A549 (cell line): ENCODE results near the gene SOD1. TPM values are rescaled to one million over a fixed set of nuclear protein-coding genes. Genes with fewer than 3 reads are reported as not detected.

Experiments used
- ATAC-seq, 2 experiments: fragments of 200-7000 bp in 1 of 2; fragments of >200 bp in 1 of 2; cut with Nextera tagmentation in 1 of 2; cut with Tn5 transposase in 1 of 2; 3 replicates each; pipeline versions ENCODE4 v1.8.0 to v1.9.1; 2018 to 2020; ENCODE audit warnings: mild to moderate bottlenecking in 1 of 2, moderate library complexity in 1 of 2
- CTCF ChIA-PET: fragments of 300-600 bp; sonication (Branson Sonifier 250); formaldehyde crosslinking; extraction: SDS; loops from one replicate; lab custom pipeline; 2021; ENCODE audit warnings: antibody characterized with exemption, inconsistent platforms; lab: Yijun Ruan, JAX
- POLR2A ChIA-PET: fragments of 350-600 bp; formaldehyde crosslinking; extraction: SDS; loops from one replicate; lab custom pipeline; 2021; ENCODE audit warnings: antibody characterized with exemption, inconsistent platforms; lab: Yijun Ruan, JAX
- DNase-seq, 2 experiments: peaks; one replicate each; pipeline versions ENCODE4 v3.0.0 to v3.0.0-alpha.2; 2011 to 2016; ENCODE audit warnings: low read depth in 1 of 2, low spot score in 1 of 2
- FAIRE-seq: peaks from 2 replicates; lab custom pipeline; 2011; peaks lifted over from hg19 to GRCh38; lab: Jason Lieb, UNC
- H3K27ac ChIP-seq, 2 experiments: fragments of >200 bp; sonication (Bioruptor Twin); formaldehyde crosslinking; 3 replicates each; pipeline ENCODE4 v1.5.1; 2016 to 2017
- H3K4me1 ChIP-seq: fragments of >200 bp; sonication (Bioruptor Twin); formaldehyde crosslinking; 3 replicates; pipeline ENCODE4 v1.6.1; 2016
- H3K4me2 ChIP-seq: fragments of >200 bp; sonication (Bioruptor Twin); formaldehyde crosslinking; 3 replicates; pipeline ENCODE4 v1.6.1; 2016
- H3K4me3 ChIP-seq: fragments of >200 bp; sonication (Bioruptor Twin); formaldehyde crosslinking; 3 replicates; pipeline ENCODE4 v1.5.1; 2016
- H3K9me3 ChIP-seq: fragments of >200 bp; sonication (Bioruptor Twin); formaldehyde crosslinking; 3 replicates; pipeline ENCODE4 v1.6.1; 2016
- ATOH8 ChIP-seq: fragments of 250-450 bp; sonication (Bioruptor Pico); IDR thresholded peaks from 2 replicates; pipeline ENCODE4 v1.5.0; 2020; ENCODE audit warnings: low read depth, mild to moderate bottlenecking, moderate library complexity
- CEBPB ChIP-seq, 2 experiments: fragments of >200 bp in 1 of 2; sonication (Bioruptor Twin) in 1 of 2; formaldehyde crosslinking in 1 of 2; IDR thresholded peaks; 2 replicates each; pipeline ENCODE4 v1.6.1; 2012 to 2016
- CHD4 ChIP-seq: fragments of 200-600 bp; sonication (generic); IDR thresholded peaks from 2 replicates; pipeline ENCODE4 v1.6.1; 2016; ENCODE audit warnings: antibody characterized with exemption, mild to moderate bottlenecking, borderline replicate concordance
- CTCF ChIP-seq: fragments of >200 bp; sonication (Bioruptor Twin); formaldehyde crosslinking; IDR thresholded peaks from 3 replicates; pipeline ENCODE4 v1.5.1; 2016
- EP300 ChIP-seq, 2 experiments: fragments of >200 bp; sonication (Bioruptor Twin); formaldehyde crosslinking; IDR thresholded peaks; 2 replicates in 1 of 2; 3 replicates in 1 of 2; pipeline ENCODE4 v1.6.1; 2016 to 2017
- HDAC2 ChIP-seq: fragments of 200-600 bp; sonication (generic); IDR thresholded peaks from 2 replicates; pipeline ENCODE4 v1.6.1; 2016
- HES2 ChIP-seq: fragments of >200 bp; sonication (Bioruptor Twin); formaldehyde crosslinking; IDR thresholded peaks from 2 replicates; pipeline ENCODE4 v1.6.1; 2016
- HOXB13 ChIP-seq: fragments of 250-450 bp; sonication (Bioruptor Pico); IDR thresholded peaks from 2 replicates; pipeline ENCODE4 v1.5.0; 2020; ENCODE audit warnings: low read depth, mild to moderate bottlenecking, moderate library complexity
- MAZ ChIP-seq: fragments of 150-350 bp; IDR thresholded peaks from 2 replicates; pipeline ENCODE4 v1.6.1; 2014; ENCODE audit warnings: antibody characterized with exemption, low read depth, low read length, borderline replicate concordance
- MYC ChIP-seq: IDR thresholded peaks from 2 replicates; pipeline ENCODE4 v1.6.1; 2012; ENCODE audit warnings: mild to moderate bottlenecking, inconsistent platforms, low read length, improper control_type of control experiment, borderline replicate concordance
- PHF8 ChIP-seq: fragments of 200-600 bp; sonication (generic); IDR thresholded peaks from 2 replicates; pipeline ENCODE4 v1.6.1; 2016; ENCODE audit warnings: low read depth, mild to moderate bottlenecking, antibody characterized with exemption, moderate library complexity, borderline replicate concordance
- POLR2AphosphoS2 ChIP-seq: conservative IDR thresholded peaks from 2 replicates; pipeline ENCODE4 v1.6.1; 2012; ENCODE audit warnings: low read length, improper control_type of control experiment, inconsistent platforms
- RARB ChIP-seq: fragments of 250-450 bp; sonication (Bioruptor Pico); IDR thresholded peaks from 2 replicates; pipeline ENCODE4 v1.8.0; 2021; ENCODE audit warnings: mild to moderate bottlenecking, moderate library complexity
- RCOR1 ChIP-seq: fragments of 150-350 bp; IDR thresholded peaks from 2 replicates; pipeline ENCODE4 v1.6.1; 2014; ENCODE audit warnings: antibody characterized with exemption, low read length, low read depth
- REST ChIP-seq: fragments of 200-600 bp; sonication (generic); IDR thresholded peaks from 2 replicates; pipeline ENCODE4 v1.6.1; 2016; ENCODE audit warnings: antibody characterized with exemption, mild to moderate bottlenecking, moderate library complexity
- RNF2 ChIP-seq: fragments of 200-600 bp; sonication (generic); IDR thresholded peaks from 2 replicates; pipeline ENCODE4 v1.6.1; 2016; ENCODE audit warnings: low read depth, mild to moderate bottlenecking, antibody characterized with exemption, moderate library complexity, borderline replicate concordance
- SREBF2 ChIP-seq: fragments of 450-650 bp; IDR thresholded peaks from 2 replicates; pipeline ENCODE4 v1.6.1; 2014; ENCODE audit warnings: mild to moderate bottlenecking, moderate library complexity
- TP53 ChIP-seq: fragments of 250-450 bp; sonication (Bioruptor Pico); IDR thresholded peaks from 2 replicates; pipeline ENCODE4 v1.5.0; 2021; ENCODE audit warnings: mild to moderate bottlenecking, moderate library complexity
- ZFP36 ChIP-seq: fragments of 450-650 bp; IDR thresholded peaks from 2 replicates; pipeline ENCODE4 v1.6.1; 2014; ENCODE audit warnings: borderline replicate concordance; ENCODE audit not compliant: partially characterized antibody
- ZNF302 ChIP-seq: fragments of 250-450 bp; sonication (Bioruptor Pico); IDR thresholded peaks from 2 replicates; pipeline ENCODE4 v1.9.0; 2021; ENCODE audit warnings: inconsistent platforms, mild to moderate bottlenecking, moderate library complexity
- ZSCAN20 ChIP-seq: fragments of 250-450 bp; sonication (Bioruptor Pico); IDR thresholded peaks from 2 replicates; pipeline ENCODE4 v1.8.0; 2022; ENCODE audit warnings: mild to moderate bottlenecking, moderate library complexity
- WGBS: methylation state at CpG from one replicate; pipeline ENCODE4 v1.1.6; 2017; ENCODE audit errors: missing lambda C conversion rate; 5-methylcytosine and 5-hydroxymethylcytosine counted together
- polyA plus RNA-seq, 4 experiments: library from polyadenylated mRNA; depleted of rRNA in 3 of 4; stranded (reverse); fragments of >200 nt; fragmentation: RNase III in 1 of 4; extraction: RNeasy Plus Mini Kit Qiagen cat#74134 plus additional on column Dnase treatment in 1 of 4; gene quantifications; 2 replicates in 3 of 4; 3 replicates in 1 of 4; pipeline ENCODE4 v1.2.3, GENCODE V29; 2011 to 2017

Gene SOD1
- polyA plus RNA-seq, 2 of the 4 experiments (the other 2 are of a cell fraction) = 488 to 551 TPM

GRCh38 chr21:31677047-31677446 lies 17.6 kb downstream of the SOD1 start:
- TF ChIP-seq ATOH8 (CRISPR knock-in tag) (no peak), TP53 (no peak), ZFP36 (no peak), PHF8 (no peak), MAZ (no peak), CTCF (no peak), SREBF2 (no peak), POLR2AphosphoS2 (no peak), HES2 (no peak), HOXB13 (CRISPR knock-in tag) (no peak), ZSCAN20 (CRISPR knock-in tag) (no peak), REST (no peak)

GRCh38 chr21:31678478-31678877 lies 19.0 kb downstream of the SOD1 start:
- H3K9me3 ChIP-seq = no peaks in the 10 kb centered on the region

More at GRCh38 chr21:31677047-31677446, 17.6 kb downstream of the SOD1 start:
- Histone ChIP-seq H3K27ac (no peak overlapping the region), H3K4me1 (no peaks in the 10 kb centered on the region), H3K4me3 (no peak overlapping the region), H3K9me3 (no peaks in the 10 kb centered on the region), H3K4me2 (no peak overlapping the region)
- POLR2A ChIA-PET = no interaction called here
- DNase-seq (no peak), FAIRE-seq (no peak), ATAC-seq (no peak)
- 94% methylated on average over 3 of the region's 3 CpGs for WGBS
- CTCF ChIA-PET = no interaction called here

More at GRCh38 chr21:31678478-31678877, 19.0 kb downstream of the SOD1 start:
- TF ChIP-seq ATOH8 (CRISPR knock-in tag) = no peak
- TF ChIP-seq RARB (CRISPR knock-in tag) = no peak
- TF ChIP-seq MYC = no peak
- TF ChIP-seq HDAC2 = no peak
- TF ChIP-seq RNF2 = no peak
- TF ChIP-seq CHD4 = no peak
- no peak for TF ChIP-seq ZNF302 (CRISPR knock-in tag)
- no peak for TF ChIP-seq RCOR1
- no peak for TF ChIP-seq EP300 (IDR thresholded peaks at IDR 0.05)
- TF ChIP-seq CEBPB (IDR thresholded peaks at IDR 0.05) = no peak
- TF ChIP-seq TP53 = no peak
- TF ChIP-seq HES2 = no peak
- TF ChIP-seq ZFP36 = no peak
- TF ChIP-seq CTCF = no peak
- TF ChIP-seq, all 56 proteins: peak for 0
- DNase-seq = no peak
- FAIRE-seq = no peak
- ChIA-PET POLR2A (no interaction called here), CTCF (no interaction called here)
- no peak overlapping the region for H3K4me2 ChIP-seq
- no peak for ATAC-seq
- H3K4me3 ChIP-seq = no peak overlapping the region
- no peaks in the 10 kb centered on the region for H3K4me1 ChIP-seq
- 91% methylated on average over 2 of the region's 2 CpGs for WGBS
- H3K27ac ChIP-seq = no peak overlapping the region
